Stimulated activated CD8-positive, alpha-beta memory T cell treated with anti-CD3 and anti-CD28 coated beads, Interleukin-12 subunit alpha, Interleukin-12 subunit beta, amount 100 ng/mL, for 24 hours (primary cell): ENCODE results near the gene RYR3.

Source experiments
- DNase-seq: peaks from one replicate; pipeline ENCODE4 v3.0.0-alpha.2; 2020; ENCODE audit errors: extremely low read depth

Gene RYR3

GRCh38 chr15:33320017-33320416, 9.2 kb downstream of the RYR3 start:
- DNase-seq: no peak

DNA sequence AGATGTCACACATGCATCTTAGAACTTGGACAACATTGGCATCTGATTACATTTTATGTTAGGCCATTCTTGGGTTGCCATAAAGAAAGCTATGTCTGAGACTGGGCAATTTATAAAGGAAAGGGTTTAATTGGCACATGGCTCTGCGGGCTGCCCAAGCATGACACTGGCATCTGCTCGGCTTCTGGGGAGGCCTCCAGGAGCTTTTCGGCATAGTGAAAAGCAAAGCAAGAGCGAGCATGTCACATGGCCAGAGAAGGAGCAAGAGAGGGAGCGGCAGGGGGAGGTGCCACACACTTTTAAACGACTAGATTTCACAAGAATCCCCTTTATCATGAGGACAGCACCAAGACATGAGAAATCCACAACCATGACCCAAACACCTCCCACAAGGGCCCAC, 11.3 kb downstream of the RYR3 start:
- no peak for DNase-seq

DNA sequence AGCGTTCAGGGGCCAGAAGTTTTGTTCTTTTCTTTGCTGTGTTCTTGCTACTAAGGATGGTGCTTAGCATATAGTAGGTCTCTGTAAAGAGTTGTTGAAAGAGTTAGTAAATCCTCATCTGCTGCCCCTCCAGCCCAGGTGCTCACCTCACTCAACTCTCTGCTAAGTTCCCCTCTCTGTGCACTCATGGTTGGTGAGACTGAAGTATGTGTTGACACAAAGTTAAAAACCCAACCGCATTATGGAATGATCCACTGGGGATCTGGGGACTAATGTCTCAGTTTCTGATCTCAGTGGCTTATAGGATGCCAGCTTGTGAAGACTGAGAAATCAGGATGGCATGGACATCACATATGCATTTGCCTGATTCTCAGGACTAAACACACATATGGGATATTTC, 13.8 kb downstream of the RYR3 start:
- no peak for DNase-seq

DNA sequence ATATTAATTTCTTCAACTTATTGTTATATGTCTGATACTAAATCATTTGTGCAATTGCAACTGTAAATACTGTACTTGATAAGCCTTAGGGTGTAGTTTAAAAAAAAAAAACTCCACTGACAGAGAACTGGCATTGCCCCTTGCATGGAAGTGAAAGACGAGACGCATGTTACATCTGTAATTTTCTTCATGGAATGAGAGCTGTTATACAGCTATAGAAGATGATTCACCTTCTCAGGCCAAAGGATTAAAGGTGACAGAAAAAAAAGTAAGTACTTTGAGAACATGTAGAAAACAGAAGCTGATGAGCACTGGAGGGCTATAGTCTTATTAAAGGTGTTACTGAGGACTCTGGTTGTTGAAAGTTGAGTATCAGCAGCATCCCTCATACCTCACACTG, 16.1 kb downstream of the RYR3 start:
- no peak for DNase-seq

- no peak for DNase-seq
These were observed 17.3 kb downstream of the RYR3 start for GRCh38 chr15:33328106-33328505.

GRCh38 chr15:33329457-33329856, 18.7 kb downstream of the RYR3 start:
- DNase-seq: no peak

- DNase-seq: no peak
These were observed 20.2 kb downstream of the RYR3 start for GRCh38 chr15:33330931-33331330.

GRCh38 chr15:33341953-33342352, 31.2 kb downstream of the RYR3 start:
- DNase-seq: no peak

DNA sequence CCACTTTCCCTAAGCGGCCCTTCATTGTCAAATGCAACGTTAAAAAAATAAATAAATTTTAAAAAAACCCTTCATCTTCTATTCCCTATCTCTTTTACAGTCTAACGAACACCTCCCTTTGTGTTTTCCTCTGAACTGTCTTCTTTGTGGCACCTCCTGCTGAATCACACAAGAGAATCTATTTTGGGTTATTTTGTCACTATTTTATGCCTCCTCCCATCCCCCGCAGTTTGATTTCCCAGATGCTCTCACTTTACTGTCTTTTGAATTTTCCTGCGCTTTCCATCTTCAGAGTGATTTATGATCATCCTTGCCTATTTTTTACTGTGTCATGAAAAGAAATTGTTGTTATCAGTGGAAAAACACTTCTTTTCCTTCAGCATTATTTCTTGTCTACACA, 32.5 kb downstream of the RYR3 start:
- no peak for DNase-seq

GRCh38 chr15:33344111-33344510, 33.3 kb downstream of the RYR3 start:
- DNase-seq: no peak

DNA sequence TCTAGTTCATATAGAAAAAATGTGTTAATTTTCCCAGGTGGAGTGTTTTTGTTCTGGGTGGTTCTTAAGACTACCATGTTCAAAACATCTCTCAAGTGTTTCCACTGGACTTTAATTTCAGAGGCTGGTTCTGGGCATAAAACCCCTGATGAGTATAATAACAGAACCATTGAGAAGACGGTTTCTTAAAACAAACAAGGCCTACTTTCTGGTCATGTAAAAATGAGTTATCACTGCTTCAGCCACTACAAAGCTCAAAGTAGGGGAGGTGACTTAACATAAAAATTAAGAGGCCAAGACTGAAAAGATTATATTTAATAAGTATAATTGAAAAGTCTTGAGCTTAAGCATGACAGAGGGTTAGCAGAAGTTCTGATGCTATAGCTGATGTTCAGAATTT, 33.8 kb downstream of the RYR3 start:
- DNase-seq: no peak

DNA sequence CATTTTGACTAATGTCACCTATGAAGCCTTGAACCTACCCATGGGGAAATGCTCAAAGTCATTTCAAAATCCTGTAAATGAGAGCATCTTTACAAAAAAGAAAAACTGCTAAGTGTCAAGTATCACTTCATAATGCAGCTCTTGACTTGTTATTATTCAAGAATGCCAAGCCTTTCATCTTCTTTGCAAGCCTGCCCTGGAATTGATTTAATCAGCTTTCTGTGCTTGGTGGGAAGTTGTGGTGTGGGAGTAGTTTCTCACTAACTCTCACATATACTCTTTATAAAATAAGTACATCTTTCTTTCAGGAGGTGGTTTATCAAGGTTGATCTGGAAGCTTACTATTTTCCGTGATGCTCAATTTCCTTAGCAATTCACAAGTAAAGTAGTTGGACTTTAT, 43.6 kb downstream of the RYR3 start:
- DNase-seq: no peak

DNA sequence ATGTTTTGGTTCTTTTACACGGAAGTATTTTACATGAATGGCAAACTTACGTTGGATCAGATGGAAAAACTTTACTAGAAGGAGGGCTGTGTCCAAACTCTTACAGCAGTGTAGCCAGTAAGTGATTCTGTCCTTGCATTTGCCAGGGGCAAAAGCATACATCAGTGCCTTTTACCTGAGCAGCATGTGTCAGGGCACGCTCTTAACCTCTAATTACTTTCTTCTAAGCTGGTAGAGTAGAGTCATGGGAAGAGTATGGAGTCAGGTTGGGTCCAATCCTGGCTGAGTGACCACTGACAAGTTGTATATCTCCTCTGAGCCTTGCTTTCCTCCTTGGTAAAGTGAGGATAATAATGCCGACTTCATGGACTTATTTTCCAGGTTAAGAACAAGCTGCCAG, 47.1 kb downstream of the RYR3 start:
- DNase-seq: no peak

GRCh38 chr15:33358306-33358705, 47.5 kb downstream of the RYR3 start:
- no peak for DNase-seq

GRCh38 chr15:33360886-33361285, 50.1 kb downstream of the RYR3 start:
- DNase-seq: no peak

GRCh38 chr15:33369941-33370622, 59.3 kb downstream of the RYR3 start:
- no peak for DNase-seq

DNA sequence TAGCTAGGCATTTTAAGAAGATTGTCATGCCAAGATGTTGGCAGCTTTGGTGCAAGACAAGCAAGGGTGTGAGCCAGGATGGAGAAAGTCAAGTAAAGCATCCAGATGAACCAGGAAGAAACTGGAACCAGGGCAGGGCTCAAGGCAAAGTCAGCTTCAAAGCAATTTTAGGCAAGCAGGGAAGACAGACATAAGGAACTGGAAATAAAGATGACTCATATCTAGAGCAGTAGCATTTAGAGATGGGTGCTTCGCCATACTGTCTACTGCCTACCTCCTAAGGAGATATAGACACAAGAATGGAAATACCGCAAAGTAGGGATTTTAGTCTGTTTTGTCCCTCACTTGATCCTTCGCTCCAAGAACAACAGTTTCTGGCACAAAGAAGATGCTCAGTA, 59.9 kb downstream of the RYR3 start:
- no peak for DNase-seq

DNA sequence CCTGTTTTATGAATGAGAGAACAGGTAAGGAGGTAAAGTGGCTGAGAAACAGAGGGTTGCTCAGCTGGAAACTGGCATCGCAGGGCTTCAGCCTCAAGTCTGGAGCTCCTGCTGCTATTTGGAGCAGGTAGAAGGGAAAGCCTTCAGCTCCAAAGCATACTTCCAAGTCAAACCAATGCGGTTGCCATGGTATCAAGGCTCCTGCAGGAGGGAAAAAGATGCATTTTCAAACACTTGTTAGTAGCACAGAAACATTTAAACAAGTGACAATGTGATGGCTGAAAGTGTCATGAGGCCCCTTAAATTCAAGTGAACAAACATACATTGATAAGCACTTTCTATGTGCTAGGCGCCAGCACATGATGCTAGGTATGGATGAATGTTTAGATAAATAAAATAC, 60.4 kb downstream of the RYR3 start:
- no peak for DNase-seq

GRCh38 chr15:33374226-33374914, 63.6 kb downstream of the RYR3 start:
- no peak for DNase-seq

DNA sequence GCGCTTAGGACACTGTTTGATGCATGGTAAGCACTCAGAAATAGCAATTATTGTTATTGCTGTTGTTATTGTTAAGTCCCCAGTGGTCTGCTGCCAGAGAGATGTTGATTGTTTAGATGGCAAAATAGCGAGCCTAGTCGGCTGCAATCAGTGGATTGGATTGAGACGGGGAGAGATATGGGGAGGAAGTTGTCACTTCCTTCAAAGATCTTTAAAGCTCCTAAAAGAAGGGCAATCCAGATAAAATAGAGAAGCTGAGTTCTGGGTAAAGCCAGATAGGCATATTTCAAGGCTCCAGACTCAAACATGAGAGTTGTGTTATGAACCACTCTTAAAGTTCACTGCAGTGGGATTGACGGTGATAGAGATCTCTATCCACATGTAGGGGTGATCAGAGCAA, 64.5 kb downstream of the RYR3 start:
- no peak for DNase-seq

DNA sequence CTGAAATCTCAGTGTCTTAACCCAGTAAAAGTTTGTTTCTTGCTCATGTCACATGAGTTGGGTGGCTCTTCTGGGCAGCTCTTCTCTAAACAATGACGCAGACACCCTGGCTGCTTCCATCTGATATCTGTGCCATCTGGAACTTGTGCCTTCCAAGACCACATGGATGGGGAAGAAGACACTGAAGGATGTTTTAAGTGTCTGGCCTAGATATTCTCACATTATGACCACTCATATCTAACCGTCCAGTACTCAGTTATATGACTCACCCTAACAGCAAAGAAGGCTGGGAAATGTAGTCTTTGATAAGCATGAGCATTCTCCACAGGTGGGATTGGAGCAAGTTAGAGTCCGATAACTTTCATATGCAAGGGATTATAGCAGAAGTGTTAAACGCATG, 66.4 kb downstream of the RYR3 start:
- no peak for DNase-seq

DNA sequence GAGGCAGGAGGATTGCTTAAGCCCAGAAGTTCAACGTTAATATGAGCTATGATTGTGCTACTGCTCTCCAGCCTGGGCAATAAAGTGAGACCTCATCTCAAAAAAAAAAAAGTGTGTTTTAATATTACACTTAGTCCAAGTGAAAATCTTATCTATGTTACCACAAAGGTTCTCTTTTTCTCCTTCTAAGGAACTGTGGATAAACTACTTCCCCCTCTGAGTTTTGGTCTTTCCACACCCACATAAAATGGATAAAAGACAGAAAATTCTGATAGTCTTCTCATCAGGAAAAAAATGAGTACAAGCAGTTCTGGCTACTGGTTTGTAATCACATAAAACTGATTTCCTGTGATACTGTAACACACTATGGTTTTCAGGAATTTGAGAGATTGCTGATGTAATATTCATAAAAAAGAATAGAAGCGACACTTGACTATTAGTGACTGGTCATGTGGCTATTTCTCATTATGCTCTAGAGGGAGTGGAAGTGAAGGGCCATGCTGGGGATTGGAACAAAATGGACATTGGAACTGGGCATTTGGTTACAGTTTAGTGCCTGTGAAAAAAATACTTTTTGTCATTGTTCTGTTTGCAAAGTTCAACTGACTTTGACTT, 68.2 kb downstream of the RYR3 start:
- no peak for DNase-seq

DNA sequence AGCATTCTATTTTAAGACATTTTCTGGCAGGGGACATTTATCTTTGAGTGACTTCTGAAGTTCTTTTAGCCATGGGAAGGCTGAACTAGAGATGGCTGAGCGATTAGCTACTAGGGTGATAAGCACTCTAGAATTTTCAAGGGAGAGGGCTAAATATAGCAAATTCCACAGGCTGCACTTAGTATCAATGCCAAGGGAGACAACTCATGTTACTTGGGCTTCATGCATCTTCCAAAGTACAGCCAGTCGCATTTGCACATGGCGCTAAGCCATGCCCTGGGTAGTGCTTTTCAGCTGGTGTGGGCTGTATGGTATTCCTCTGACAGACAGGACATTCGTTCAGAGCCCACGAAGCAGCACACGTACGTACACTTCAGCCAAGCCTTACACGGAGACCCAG, 69.6 kb downstream of the RYR3 start:
- no peak for DNase-seq
